ENCODE measurements around the gene MFAP4. TPM values are rescaled to one million over a fixed set of nuclear protein-coding genes. Genes with fewer than 3 reads are reported as not detected.

MFAP4 gene
- total RNA-seq, 1 donor from 2014 or later = 0.93 TPM

DNA sequence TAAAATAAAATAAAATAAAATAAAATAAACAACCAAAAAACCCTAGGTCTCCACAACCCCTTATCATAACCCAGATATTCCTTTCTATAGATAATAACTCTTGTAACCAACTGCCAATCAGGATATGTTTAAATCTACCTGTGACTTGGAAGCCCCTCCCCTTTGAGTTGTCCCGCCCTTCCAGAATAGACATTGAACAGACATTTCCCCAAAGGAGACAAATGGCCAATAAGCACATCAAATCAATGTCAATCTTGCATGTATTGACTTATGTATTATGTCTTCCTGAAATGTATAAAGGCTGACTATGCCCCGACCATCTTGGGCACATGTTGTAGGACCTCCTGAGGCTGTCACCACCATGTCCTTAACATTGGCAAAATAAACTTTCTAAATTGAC, 10.2 kb downstream of the MFAP4 start:
- FAIRE-seq = no peak

GRCh38 chr17:19375732-19376131, 11.3 kb downstream of the MFAP4 start:
- peaks cover 12% of the 10 kb centered on the region for H3K36me3 ChIP-seq (ENCODE audit: insufficient read depth, low read length)
- no peak overlapping the region for H3K4me3 ChIP-seq (ENCODE audit: insufficient read depth, low read depth, low read length)
- DNase-seq (ENCODE audit: low read depth) = no peak
- peaks cover 21% of the 10 kb centered on the region for H4K20me1 ChIP-seq (ENCODE audit: insufficient read depth, low read length)
- peaks cover 13% of the 10 kb centered on the region for H3K4me1 ChIP-seq (ENCODE audit: insufficient read depth, low read length)
- TF ChIP-seq CTCF (IDR thresholded peaks at IDR 0.05; ENCODE audit: insufficient read depth, low read depth, low read length) (no peak), EZH2 (IDR thresholded peaks at IDR 0.05; ENCODE audit: insufficient read depth, low read length) (no peak)
- Mint-ChIP-seq H3K9me3 (ENCODE audit: unreplicated experiment) (no peaks in the 10 kb centered on the region), H3K36me3 (ENCODE audit: low read depth, unreplicated experiment) (peaks cover 8% of the 10 kb centered on the region), H3K27me3 (ENCODE audit: low read depth, unreplicated experiment) (no peaks in the 10 kb centered on the region), H3K4me3 (ENCODE audit: unreplicated experiment) (peak overlapping the region; percentile 71), H3K4me1 (ENCODE audit: low read depth, unreplicated experiment) (peaks cover 15% of the 10 kb centered on the region), H3K27ac (ENCODE audit: unreplicated experiment) (no peak overlapping the region)
- no peak overlapping the region for H3K9ac ChIP-seq (ENCODE audit: low read length)
- H3K27me3 ChIP-seq (ENCODE audit: insufficient read depth, low read length) = no peaks in the 10 kb centered on the region
- no peak overlapping the region for H3K4me2 ChIP-seq (ENCODE audit: low read length)
- no peak overlapping the region for H2AFZ ChIP-seq (ENCODE audit: low read depth, low read length)
- no peaks in the 10 kb centered on the region for H3K9me3 ChIP-seq (ENCODE audit: insufficient read depth, low read depth, low read length)
- peaks cover 24% of the 10 kb centered on the region for H3K79me2 ChIP-seq (ENCODE audit: insufficient read depth, low read length)
- FAIRE-seq = peak; percentile 49
- no peak overlapping the region for H3K27ac ChIP-seq (ENCODE audit: low read depth, low read length)

More for the DNA sequence above, 10.2 kb downstream of the MFAP4 start:
- Histone ChIP-seq H2AFZ (ENCODE audit: low read depth, low read length) (peak overlapping the region; percentile 95), H4K20me1 (ENCODE audit: insufficient read depth, low read length) (peaks cover 31% of the 10 kb centered on the region), H3K9me3 (ENCODE audit: insufficient read depth, low read depth, low read length) (no peaks in the 10 kb centered on the region), H3K27me3 (ENCODE audit: insufficient read depth, low read length) (no peaks in the 10 kb centered on the region), H3K4me1 (ENCODE audit: insufficient read depth, low read length) (peaks cover 13% of the 10 kb centered on the region), H3K4me3 (ENCODE audit: insufficient read depth, low read depth, low read length) (peak overlapping the region; percentile 75), H3K27ac (ENCODE audit: low read depth, low read length) (peak overlapping the region; percentile 96), H3K9ac (ENCODE audit: low read length) (peak overlapping the region; percentile 90), H3K79me2 (ENCODE audit: insufficient read depth, low read length) (peaks cover 34% of the 10 kb centered on the region), H3K4me2 (ENCODE audit: low read length) (peak overlapping the region; percentile 85), H3K36me3 (ENCODE audit: insufficient read depth, low read length) (peaks cover 12% of the 10 kb centered on the region)
- peaks cover 10% of the 10 kb centered on the region for H3K4me1 Mint-ChIP-seq (ENCODE audit: low read depth, unreplicated experiment)
- H3K27me3 Mint-ChIP-seq (ENCODE audit: low read depth, unreplicated experiment) = no peaks in the 10 kb centered on the region
- TF ChIP-seq CTCF (IDR thresholded peaks at IDR 0.05; ENCODE audit: insufficient read depth, low read depth, low read length) (no peak), EZH2 (IDR thresholded peaks at IDR 0.05; ENCODE audit: insufficient read depth, low read length) (no peak)
- H3K36me3 Mint-ChIP-seq (ENCODE audit: low read depth, unreplicated experiment) = peaks cover 14% of the 10 kb centered on the region
- peak overlapping the region; percentile 95 for H3K4me3 Mint-ChIP-seq (ENCODE audit: unreplicated experiment)
- no peaks in the 10 kb centered on the region for H3K9me3 Mint-ChIP-seq (ENCODE audit: unreplicated experiment)
- peak overlapping the region; percentile 97 for H3K27ac Mint-ChIP-seq (ENCODE audit: unreplicated experiment)
- DNase-seq (ENCODE audit: low read depth) = no peak

DNA sequence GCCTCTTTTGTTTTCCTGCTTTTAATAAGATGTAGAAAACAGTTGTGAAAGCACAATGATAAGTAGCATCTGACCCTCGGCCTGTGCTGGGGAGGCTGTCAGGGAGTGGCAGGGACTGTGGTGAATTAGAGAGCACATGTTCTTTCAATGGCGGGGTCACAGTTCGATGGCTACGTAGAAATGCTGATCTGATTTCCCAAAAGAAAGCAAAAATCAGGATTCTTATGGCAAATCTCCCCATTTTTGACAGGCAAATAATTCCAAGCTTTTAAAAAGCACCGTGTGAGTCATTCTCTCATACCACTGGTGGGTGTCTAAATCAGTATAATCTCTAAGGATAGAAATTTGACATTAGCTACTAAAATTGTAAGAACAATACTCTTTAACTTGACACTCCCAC, 12.9 kb downstream of the MFAP4 start:
- FAIRE-seq (no peak), DNase-seq (ENCODE audit: low read depth) (peak; percentile 14)
- no peaks in the 10 kb centered on the region for H3K36me3 ChIP-seq (ENCODE audit: insufficient read depth, low read length)
- H3K4me1 ChIP-seq (ENCODE audit: insufficient read depth, low read length) = peaks cover 7% of the 10 kb centered on the region
- H3K79me2 ChIP-seq (ENCODE audit: insufficient read depth, low read length) = peaks cover 8% of the 10 kb centered on the region
- H3K9ac ChIP-seq (ENCODE audit: low read length) = no peak overlapping the region
- Mint-ChIP-seq H3K4me3 (ENCODE audit: unreplicated experiment) (no peak overlapping the region), H3K36me3 (ENCODE audit: low read depth, unreplicated experiment) (no peaks in the 10 kb centered on the region), H3K9me3 (ENCODE audit: unreplicated experiment) (no peaks in the 10 kb centered on the region), H3K27me3 (ENCODE audit: low read depth, unreplicated experiment) (no peaks in the 10 kb centered on the region), H3K4me1 (ENCODE audit: low read depth, unreplicated experiment) (peaks cover 9% of the 10 kb centered on the region), H3K27ac (ENCODE audit: unreplicated experiment) (no peak overlapping the region)
- H3K4me3 ChIP-seq (ENCODE audit: insufficient read depth, low read depth, low read length) = no peak overlapping the region
- no peaks in the 10 kb centered on the region for H3K9me3 ChIP-seq (ENCODE audit: insufficient read depth, low read depth, low read length)
- no peak overlapping the region for H3K27ac ChIP-seq (ENCODE audit: low read depth, low read length)
- H2AFZ ChIP-seq (ENCODE audit: low read depth, low read length) = no peak overlapping the region
- no peak overlapping the region for H3K4me2 ChIP-seq (ENCODE audit: low read length)
- H4K20me1 ChIP-seq (ENCODE audit: insufficient read depth, low read length) = peaks cover 5% of the 10 kb centered on the region
- no peaks in the 10 kb centered on the region for H3K27me3 ChIP-seq (ENCODE audit: insufficient read depth, low read length)
- TF ChIP-seq EZH2 (IDR thresholded peaks at IDR 0.05; ENCODE audit: insufficient read depth, low read length) (no peak), CTCF (IDR thresholded peaks at IDR 0.05; ENCODE audit: insufficient read depth, low read depth, low read length) (no peak)

Measured in astrocyte (in vitro differentiated cells and primary cell).